Tibial artery (tissue), 4 donors: Measurements from ENCODE around the gene STIP1.

ENCODE experiments used
- DNase-seq, 2 donors: peaks; one replicate each; pipeline ENCODE4 v3.0.0-alpha.2; 2019
- H3K27ac ChIP-seq, 2 donors: fragments of 200-600 bp; sonication (generic) in 1 of 2; 1 replicate in 1 of 2; 2 replicates in 1 of 2; pipeline ENCODE4 v1.5.1; 2018 to 2019; ENCODE audit warnings: mild to moderate bottlenecking in 1 of 2
- H3K27me3 ChIP-seq, 2 donors: fragments of 200-600 bp; sonication (generic) in 1 of 2; one replicate each; pipeline versions ENCODE4 v1.5.1 to v1.6.0; 2016 to 2019
- H3K36me3 ChIP-seq, 3 donors: fragments of 200-600 bp; sonication (generic) in 2 of 3; one replicate each; pipeline ENCODE4 v1.5.1; 2016 to 2019; ENCODE audit warnings: mild to moderate bottlenecking in 2 of 3
- H3K4me1 ChIP-seq, 4 donors: fragments of 200-600 bp; sonication (generic) in 2 of 4; 1 replicate in 3 of 4; 2 replicates in 1 of 4; pipeline ENCODE4 v1.5.1; 2016 to 2019
- H3K4me3 ChIP-seq, 2 donors: fragments of 200-600 bp; sonication (generic) in 1 of 2; 1 replicate in 1 of 2; 2 replicates in 1 of 2; pipeline ENCODE4 v1.5.1; 2018 to 2019; ENCODE audit warnings: mild to moderate bottlenecking in 2 of 2
- H3K9me3 ChIP-seq, 3 donors: fragments of 200-600 bp; sonication (generic) in 1 of 3; one replicate each; pipeline ENCODE4 v1.5.1; 2016 to 2019
- intact Hi-C: fragments of 100-400 bp; cut with DNase I; formaldehyde crosslinking; loops from one replicate; pipeline ENCODE4 v1.15.0; 2023; ENCODE audit warnings: low total_unique reads
- TF ChIP-seq, protein P1 (sequence below), 2 experiments: fragments of 200-600 bp in 1 of 2; fragments of 450-650 bp in 1 of 2; IDR thresholded peaks; one replicate each; pipeline ENCODE4 v1.5.1; 2017 to 2019; ENCODE audit warnings: antibody characterized with exemption in 2 of 2, mild to moderate bottlenecking in 1 of 2, moderate library complexity in 1 of 2

STIP1 gene

DNA sequence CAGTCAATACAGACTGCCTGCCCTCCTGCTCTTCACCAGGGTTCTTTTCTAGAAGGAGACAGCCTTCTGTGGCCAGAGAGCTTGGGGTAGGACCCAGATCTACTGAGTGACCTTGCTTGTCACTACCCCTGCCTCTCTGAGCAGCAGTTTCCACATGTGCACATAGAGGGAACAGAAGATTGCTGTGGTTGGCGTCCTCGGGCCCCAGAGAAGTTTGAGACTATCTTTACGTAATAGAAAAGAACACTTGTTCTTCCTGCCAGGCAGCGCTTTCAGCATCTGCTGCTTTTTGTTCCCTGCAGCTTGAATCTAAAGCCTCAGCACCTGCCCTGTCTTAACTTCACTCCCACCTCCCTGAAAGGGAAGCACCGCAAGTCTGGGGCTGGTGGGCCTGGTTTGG, 53.0 kb downstream of the STIP1 start:
- H3K9me3 ChIP-seq = no peaks in the 10 kb centered on the region
- peaks cover 7 to 48% (median 38%) of the 10 kb centered on the region in 4 donors for H3K4me1 ChIP-seq
- DNase-seq = no peak
- peaks cover 6 to 40% (median 16%) of the 10 kb centered on the region in 3 donors for H3K36me3 ChIP-seq
- no peak overlapping the region for H3K27ac ChIP-seq
- no peak overlapping the region for H3K4me3 ChIP-seq
- TF ChIP-seq, protein P1, sequence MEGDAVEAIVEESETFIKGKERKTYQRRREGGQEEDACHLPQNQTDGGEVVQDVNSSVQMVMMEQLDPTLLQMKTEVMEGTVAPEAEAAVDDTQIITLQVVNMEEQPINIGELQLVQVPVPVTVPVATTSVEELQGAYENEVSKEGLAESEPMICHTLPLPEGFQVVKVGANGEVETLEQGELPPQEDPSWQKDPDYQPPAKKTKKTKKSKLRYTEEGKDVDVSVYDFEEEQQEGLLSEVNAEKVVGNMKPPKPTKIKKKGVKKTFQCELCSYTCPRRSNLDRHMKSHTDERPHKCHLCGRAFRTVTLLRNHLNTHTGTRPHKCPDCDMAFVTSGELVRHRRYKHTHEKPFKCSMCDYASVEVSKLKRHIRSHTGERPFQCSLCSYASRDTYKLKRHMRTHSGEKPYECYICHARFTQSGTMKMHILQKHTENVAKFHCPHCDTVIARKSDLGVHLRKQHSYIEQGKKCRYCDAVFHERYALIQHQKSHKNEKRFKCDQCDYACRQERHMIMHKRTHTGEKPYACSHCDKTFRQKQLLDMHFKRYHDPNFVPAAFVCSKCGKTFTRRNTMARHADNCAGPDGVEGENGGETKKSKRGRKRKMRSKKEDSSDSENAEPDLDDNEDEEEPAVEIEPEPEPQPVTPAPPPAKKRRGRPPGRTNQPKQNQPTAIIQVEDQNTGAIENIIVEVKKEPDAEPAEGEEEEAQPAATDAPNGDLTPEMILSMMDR (IDR thresholded peaks at IDR 0.05) = no peak
- H3K27me3 ChIP-seq = no peaks in the 10 kb centered on the region
- intact Hi-C loops = no loop called here

DNA sequence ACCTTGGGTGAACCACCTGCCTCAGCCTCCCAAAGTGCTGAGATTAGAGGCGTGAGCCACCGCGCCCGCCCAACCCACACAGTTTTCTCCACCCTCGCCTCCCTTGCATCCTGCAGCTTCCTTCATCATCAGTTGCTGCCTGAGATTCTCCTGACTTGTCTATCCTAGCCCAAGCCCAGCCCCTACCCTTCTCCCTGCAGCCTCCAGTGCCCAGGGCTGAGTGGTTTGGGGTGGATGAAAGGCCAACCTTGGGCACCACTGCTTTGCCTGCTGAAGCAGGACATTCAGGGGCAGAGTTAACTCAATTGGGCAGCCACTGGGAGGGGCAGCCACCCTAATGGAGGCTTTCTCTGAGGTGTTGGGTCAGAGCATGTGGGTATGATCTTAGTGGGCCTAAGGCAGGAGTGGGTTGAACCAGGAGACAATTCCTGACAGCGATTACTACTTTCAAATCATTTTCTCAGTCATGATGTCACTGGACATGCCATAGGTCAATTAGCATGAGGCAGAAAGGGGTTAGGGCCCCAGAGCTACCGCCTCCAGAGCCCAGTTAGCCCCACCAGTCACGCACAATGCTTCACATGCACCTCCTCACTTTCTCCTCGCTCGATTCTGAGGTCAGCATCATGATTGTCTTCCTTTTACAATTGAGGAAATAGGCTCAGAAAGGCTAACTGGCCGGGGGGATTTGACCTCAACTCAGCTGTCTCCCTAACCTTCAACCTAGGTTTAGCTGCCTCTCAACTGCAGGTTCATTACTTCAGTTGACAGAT, 53.9 kb downstream of the STIP1 start:
- Histone ChIP-seq H3K27me3 (no peaks in the 10 kb centered on the region), H3K27ac (peak overlapping the region; percentile 87 to 97), H3K4me3 (peak overlapping the region; percentile 62 to 98), H3K4me1 (peaks cover 7 to 53% (median 42%) of the 10 kb centered on the region in 4 donors), H3K9me3 (no peaks in the 10 kb centered on the region), H3K36me3 (peaks cover 6 to 44% (median 16%) of the 10 kb centered on the region in 3 donors)
- intact Hi-C loops = no loop called here
- DNase-seq = no peak
- TF ChIP-seq, protein P1 (IDR thresholded peaks at IDR 0.05) = no peak

DNA sequence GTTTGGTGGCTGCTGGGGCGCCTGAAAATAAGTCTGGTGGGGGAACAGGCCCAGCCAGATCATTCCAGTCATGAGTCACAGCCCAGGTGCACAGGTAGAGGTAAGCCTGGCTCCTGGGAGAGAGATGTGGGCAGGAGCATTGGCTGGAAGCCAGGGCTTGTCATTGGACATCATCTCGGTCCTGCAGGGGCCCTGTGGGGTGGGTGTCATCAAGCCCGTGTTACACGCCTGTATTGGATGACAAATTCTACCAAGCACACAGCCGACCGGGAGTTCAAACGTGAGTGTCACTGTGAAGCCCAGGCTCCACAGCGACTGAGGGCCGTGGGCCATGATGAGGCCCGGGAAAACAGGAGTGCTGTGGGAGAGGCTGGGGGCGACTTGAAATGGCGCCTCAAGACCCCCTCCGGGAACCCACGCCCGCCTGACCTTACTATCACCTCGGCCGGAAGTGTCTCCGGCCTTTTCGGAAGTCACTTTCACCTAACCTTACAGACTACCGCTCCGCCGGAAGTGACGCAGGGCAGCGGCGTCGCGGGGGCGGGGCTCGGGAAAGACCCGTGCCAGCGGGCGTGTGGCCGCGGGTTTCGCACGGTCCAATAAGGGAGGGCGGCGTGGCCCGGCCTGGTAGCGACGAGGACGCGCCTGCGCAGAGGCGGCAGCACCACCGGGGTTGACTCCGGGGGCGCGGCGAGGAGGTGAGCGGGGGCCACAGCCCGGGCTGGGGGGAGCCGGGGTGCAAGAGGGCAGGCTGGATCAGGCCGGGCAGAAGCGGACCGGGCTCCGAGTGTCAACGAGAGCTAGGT, 54.7 kb downstream of the STIP1 start, which contains the start of gene FKBP2:
Gene FKBP2, plus strand, starts transcription at position 661 of the 806 bp plus-strand sequence. CDS start 1,293 bp downstream, outside the sequence.
- H3K27me3 ChIP-seq = no peaks in the 10 kb centered on the region
- intact Hi-C loops = no loop called here
- H3K27ac ChIP-seq = peak within 1 kb of the TSS; percentile 87 to 97
- TF ChIP-seq, protein P1 (IDR thresholded peaks at IDR 0.05) = no peak
- no peaks in the 10 kb centered on the region for H3K9me3 ChIP-seq
- peak; percentile 97 to 99 for DNase-seq
- H3K4me3 ChIP-seq = peak within 1 kb of the TSS; percentile 62 to 98
- peaks cover 3 to 53% (median 42%) of the 10 kb centered on the region in 4 donors for H3K4me1 ChIP-seq
- peaks cover 6 to 44% (median 16%) of the 10 kb centered on the region in 3 donors for H3K36me3 ChIP-seq

DNA sequence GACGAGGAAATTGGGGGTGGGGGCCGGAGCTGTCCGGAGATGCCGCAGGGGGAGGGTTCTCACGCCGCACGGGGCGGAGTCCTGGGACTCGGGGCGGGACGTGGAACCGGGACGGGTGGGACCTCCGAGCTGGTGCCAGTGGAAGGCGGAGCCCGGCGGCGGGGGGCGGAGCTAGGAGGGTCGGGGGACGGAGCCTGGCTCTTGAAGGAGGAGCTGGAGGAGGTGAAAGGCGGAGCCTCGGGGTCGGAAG, 55.2 kb downstream of the STIP1 start:
- TF ChIP-seq, protein P1 (IDR thresholded peaks at IDR 0.05) = no peak
- peak overlapping the region; percentile 87 to 97 for H3K27ac ChIP-seq
- H3K9me3 ChIP-seq = no peaks in the 10 kb centered on the region
- H3K27me3 ChIP-seq = no peaks in the 10 kb centered on the region
- H3K4me3 ChIP-seq = peak overlapping the region; percentile 62 to 98
- intact Hi-C loops = no loop called here
- H3K4me1 ChIP-seq = peaks cover 0 to 54% (median 40%) of the 10 kb centered on the region in 4 donors
- peaks cover 6 to 44% (median 11%) of the 10 kb centered on the region in 3 donors for H3K36me3 ChIP-seq
- DNase-seq = peak; percentile 99 to 100

DNA sequence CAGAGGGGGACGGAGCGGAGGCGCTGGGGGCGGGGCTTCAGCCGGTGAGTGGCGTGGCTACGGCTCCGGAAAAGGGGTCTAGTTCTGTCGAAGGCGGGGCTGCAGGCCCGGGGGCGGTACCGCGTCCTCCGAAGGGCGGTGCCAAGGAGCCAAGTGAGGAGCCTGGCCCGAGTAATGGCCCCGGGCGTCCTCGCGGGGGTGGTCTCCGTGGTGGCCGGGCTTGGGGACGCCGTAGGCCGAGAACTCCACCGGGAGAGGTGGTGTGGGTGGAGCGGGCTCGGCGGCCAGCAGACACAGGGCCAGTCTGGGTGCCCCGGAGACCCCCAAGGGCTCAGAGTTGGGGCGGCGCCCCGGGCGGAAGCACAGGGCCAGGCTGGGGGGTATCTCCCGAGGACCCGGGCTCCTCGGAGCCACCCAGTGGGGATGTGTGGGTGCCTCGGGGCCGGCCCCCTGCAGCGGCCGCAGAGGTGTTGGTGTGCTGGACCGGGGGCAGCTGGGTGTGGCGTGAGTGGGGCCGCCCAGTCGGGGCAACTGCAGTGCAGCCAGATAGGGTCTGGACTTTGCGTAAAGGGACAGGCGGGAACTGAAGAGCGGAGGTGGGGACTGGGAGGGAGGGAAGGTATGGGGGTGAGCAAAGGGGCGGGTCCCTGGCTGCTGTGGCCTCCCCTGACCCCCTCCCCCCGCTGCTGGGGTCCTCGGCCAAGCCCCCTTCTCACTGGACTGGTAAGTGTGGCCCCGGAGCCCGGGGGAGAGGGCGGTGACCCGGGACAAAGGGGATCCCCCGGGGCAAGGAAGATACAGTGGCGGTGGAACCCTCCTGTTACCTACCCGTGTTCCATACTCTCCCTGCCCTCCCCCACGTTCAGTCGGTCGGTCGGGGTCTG, 55.8 kb downstream of the STIP1 start:
- TF ChIP-seq, protein P1 (IDR thresholded peaks at IDR 0.05) = no peak
- intact Hi-C loops = no loop called here
- peak; percentile 56 to 87 for DNase-seq
- Histone ChIP-seq H3K4me3 (peak overlapping the region; percentile 62 to 98), H3K36me3 (peaks cover 6 to 41% (median 11%) of the 10 kb centered on the region in 3 donors), H3K9me3 (no peaks in the 10 kb centered on the region), H3K27me3 (no peaks in the 10 kb centered on the region), H3K4me1 (peaks cover 0 to 54% (median 39%) of the 10 kb centered on the region in 4 donors), H3K27ac (peak overlapping the region; percentile 87 to 97)
